Gastroesophageal sphincter (tissue), 4 donors: ENCODE data around the gene MSH3. TPM values are rescaled to one million over a fixed set of nuclear protein-coding genes. Genes with fewer than 3 reads are reported as not detected.

ENCODE experiments used
- ATAC-seq: fragments of 150-250 bp; one replicate; pipeline ENCODE4 v1.9.1; 2016; ENCODE audit warnings: mild to moderate bottlenecking, moderate library complexity
- H3K27ac ChIP-seq, 4 donors: fragments of 200-600 bp; sonication (generic) in 3 of 4; 1 replicate in 3 of 4; 2 replicates in 1 of 4; pipeline ENCODE4 v1.5.1; 2016 to 2019
- H3K27me3 ChIP-seq: fragments of 200-600 bp; sonication (generic); one replicate; pipeline ENCODE4 v1.5.1; 2019
- H3K36me3 ChIP-seq, 2 donors: fragments of 200-600 bp; sonication (generic); one replicate each; pipeline ENCODE4 v1.5.1; 2019; ENCODE audit warnings: control low read depth in 1 of 2
- H3K4me1 ChIP-seq, 3 donors: fragments of 200-600 bp; sonication (generic); 1 replicate in 2 of 3; 2 replicates in 1 of 3; pipeline ENCODE4 v1.5.1; 2016 to 2019; ENCODE audit warnings: control low read depth in 2 of 3
- H3K4me3 ChIP-seq, 2 donors: fragments of 200-600 bp; sonication (generic); one replicate each; pipeline ENCODE4 v1.5.1; 2019; ENCODE audit warnings: mild to moderate bottlenecking in 1 of 2, moderate library complexity in 1 of 2
- H3K9me3 ChIP-seq, 3 donors: fragments of 200-600 bp; sonication (generic); one replicate each; pipeline ENCODE4 v1.5.1; 2017 to 2019; ENCODE audit warnings: control low read depth in 2 of 3
- EP300 ChIP-seq: sonication (generic); formaldehyde crosslinking; IDR thresholded peaks from one replicate; pipeline ENCODE4 v1.6.1; 2017; ENCODE audit warnings: antibody characterized with exemption, mild to moderate bottlenecking
- POLR2A ChIP-seq, 2 donors: fragments of 450-650 bp; IDR thresholded peaks; one replicate each; pipeline ENCODE4 v1.6.1; 2017; ENCODE audit warnings: antibody characterized with exemption in 2 of 2, mild to moderate bottlenecking in 2 of 2, moderate library complexity in 1 of 2
- POLR2AphosphoS5 ChIP-seq: sonication (generic); formaldehyde crosslinking; IDR thresholded peaks from one replicate; pipeline ENCODE4 v1.6.1; 2017; ENCODE audit warnings: antibody characterized with exemption
- WGBS, 2 donors: methylation state at CpG; one replicate each; pipeline ENCODE4 v1.1.5; 2018; ENCODE audit warnings: low coverage in 1 of 2; 5-methylcytosine and 5-hydroxymethylcytosine counted together
- total RNA-seq, 4 donors: library from RNA; depleted of rRNA; stranded (reverse); fragments of >200 nt; gene quantifications; one replicate each; pipeline ENCODE4 v1.1.0, GENCODE V29; 2016
- TF ChIP-seq, protein P1 (sequence below), 4 experiments: fragments of 200-600 bp in 2 of 4; fragments of 450-650 bp in 2 of 4; sonication (generic) in 1 of 4; IDR thresholded peaks; one replicate each; pipeline ENCODE4 v1.5.1; 2017 to 2019; ENCODE audit warnings: antibody characterized with exemption in 4 of 4, mild to moderate bottlenecking in 2 of 4, moderate library complexity in 2 of 4

The MSH3 gene
- total RNA-seq, 4 donors from 2014 or later: 10.7 to 14.0 (median 12.0) TPM

DNA sequence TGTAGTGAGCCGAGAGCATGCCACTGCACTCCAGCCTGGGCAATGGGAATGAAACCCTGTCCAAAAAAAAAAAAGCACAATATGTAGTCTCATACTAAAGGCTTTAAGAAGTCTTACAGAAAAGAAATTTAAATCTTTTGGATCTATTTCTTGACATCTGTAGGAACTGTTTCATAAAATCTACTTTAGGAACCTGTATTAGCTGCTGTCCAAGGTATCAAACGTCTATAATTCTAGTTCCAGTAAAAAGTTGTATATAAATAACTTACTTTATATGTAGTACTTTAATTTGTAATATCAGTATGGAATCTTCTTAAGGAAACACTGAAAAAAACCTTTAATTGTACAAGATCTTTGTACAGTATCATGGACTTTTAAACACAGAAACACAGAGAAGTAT is 199.0 kb downstream of the MSH3 start:
- peaks cover 0 to 27% (median 2%) of the 10 kb centered on the region in 3 donors for H3K9me3 ChIP-seq
- H3K4me3 ChIP-seq: no peak overlapping the region
- H3K36me3 ChIP-seq: peaks cover 0 to 51% of the 10 kb centered on the region in 2 donors
- TF ChIP-seq EP300 (no peak), POLR2AphosphoS5 (no peak), POLR2A (IDR thresholded peaks at IDR 0.05) (no peak)
- TF ChIP-seq, protein P1, sequence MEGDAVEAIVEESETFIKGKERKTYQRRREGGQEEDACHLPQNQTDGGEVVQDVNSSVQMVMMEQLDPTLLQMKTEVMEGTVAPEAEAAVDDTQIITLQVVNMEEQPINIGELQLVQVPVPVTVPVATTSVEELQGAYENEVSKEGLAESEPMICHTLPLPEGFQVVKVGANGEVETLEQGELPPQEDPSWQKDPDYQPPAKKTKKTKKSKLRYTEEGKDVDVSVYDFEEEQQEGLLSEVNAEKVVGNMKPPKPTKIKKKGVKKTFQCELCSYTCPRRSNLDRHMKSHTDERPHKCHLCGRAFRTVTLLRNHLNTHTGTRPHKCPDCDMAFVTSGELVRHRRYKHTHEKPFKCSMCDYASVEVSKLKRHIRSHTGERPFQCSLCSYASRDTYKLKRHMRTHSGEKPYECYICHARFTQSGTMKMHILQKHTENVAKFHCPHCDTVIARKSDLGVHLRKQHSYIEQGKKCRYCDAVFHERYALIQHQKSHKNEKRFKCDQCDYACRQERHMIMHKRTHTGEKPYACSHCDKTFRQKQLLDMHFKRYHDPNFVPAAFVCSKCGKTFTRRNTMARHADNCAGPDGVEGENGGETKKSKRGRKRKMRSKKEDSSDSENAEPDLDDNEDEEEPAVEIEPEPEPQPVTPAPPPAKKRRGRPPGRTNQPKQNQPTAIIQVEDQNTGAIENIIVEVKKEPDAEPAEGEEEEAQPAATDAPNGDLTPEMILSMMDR (IDR thresholded peaks at IDR 0.05): no peak
- no peak for ATAC-seq
- no peaks in the 10 kb centered on the region for H3K27me3 ChIP-seq
- no peak overlapping the region for H3K27ac ChIP-seq
- no peaks in the 10 kb centered on the region for H3K4me1 ChIP-seq
- 67 to 84% methylated on average over 1 to 2 of the region's 2 CpGs for WGBS, 2 donors

DNA sequence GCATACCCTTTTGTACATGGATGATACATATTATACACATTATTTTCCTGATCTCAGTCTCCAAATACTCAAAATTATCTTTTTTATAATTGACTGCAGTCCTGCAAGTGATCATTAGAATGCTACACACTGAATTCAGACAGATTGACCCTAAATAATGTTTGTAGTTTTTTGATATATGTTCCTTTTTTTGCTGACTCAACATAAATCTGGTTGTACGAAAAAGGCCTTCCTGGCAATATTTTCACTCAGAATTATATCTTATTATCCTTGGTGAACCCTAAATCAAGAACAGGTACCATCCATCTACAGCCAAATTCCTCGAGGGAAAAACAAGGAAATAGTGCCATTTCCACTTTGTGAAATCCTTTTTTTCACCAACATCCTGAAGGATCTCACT is 200.1 kb downstream of the MSH3 start:
- TF ChIP-seq EP300: no peak
- Histone ChIP-seq H3K36me3 (peaks cover 0 to 44% of the 10 kb centered on the region in 2 donors), H3K27me3 (no peaks in the 10 kb centered on the region), H3K9me3 (peaks cover 0 to 18% (median under 1%) of the 10 kb centered on the region in 3 donors), H3K4me1 (no peaks in the 10 kb centered on the region), H3K4me3 (no peak overlapping the region), H3K27ac (no peak overlapping the region)
- no peak for ATAC-seq
- 84 to 86% methylated on average over 2 of the region's 2 CpGs for whole genome bisulfite sequencing, 2 donors

DNA sequence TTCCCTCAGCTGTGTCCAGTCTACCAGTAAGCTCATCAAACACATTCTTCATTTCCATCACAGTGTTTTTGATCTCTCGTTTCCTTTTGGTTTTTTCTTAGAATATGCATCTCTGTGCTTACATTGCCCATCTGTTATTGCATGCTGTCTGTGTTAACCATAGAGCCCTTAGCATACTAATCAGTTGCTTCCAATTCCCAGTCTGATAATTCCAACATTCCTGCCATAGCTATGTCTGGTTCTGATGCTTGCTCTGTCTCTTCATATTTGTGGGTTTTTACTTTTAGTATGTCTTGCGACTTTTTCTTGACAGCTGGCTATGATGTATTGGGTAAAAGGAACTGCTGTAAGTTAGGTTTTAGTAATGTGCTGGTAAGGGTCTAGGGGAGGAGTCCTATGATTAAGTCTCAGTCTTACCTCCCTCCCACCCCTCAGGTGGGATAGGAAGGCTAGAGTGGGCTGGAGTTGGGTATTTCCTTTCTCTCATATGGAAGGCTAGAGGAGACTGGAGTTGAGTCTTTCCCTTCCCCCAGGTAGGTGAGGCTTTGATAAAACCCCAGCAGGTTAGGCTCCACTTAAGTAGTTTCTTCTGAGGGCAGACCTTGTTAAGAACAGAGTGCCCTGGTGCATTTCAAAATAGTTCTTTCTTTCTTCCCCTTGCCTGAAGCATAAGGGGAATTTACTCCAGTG is 206.6 kb downstream of the MSH3 start:
- peaks cover 0 to 34% of the 10 kb centered on the region in 2 donors for H3K36me3 ChIP-seq
- H3K4me1 ChIP-seq: no peaks in the 10 kb centered on the region
- 33 to 52% methylated on average over 1 to 2 of the region's 2 CpGs for WGBS, 2 donors

DNA sequence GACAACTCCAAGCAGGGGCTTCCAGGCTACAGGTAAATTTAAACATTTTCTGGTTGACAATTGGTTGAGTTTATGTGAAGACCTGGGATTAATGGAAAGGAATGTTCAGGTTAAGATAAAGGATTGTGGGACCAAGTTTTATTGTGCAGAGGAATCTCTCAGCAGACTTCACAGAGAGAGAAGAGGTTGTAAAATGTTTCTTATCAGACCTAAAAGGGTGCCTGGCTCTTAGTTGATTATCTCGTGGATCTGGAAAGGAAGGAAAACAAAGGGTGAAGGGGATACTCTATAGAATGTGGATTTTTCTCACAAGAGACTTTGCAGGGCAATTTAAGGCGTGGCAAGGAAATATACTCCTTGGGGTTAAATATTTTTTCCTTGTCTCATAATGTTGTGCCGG is 209.3 kb downstream of the MSH3 start:
- Histone ChIP-seq H3K4me3 (no peak overlapping the region), H3K27me3 (no peaks in the 10 kb centered on the region), H3K36me3 (peaks cover 0 to 31% of the 10 kb centered on the region in 2 donors), H3K27ac (no peak overlapping the region), H3K4me1 (no peaks in the 10 kb centered on the region), H3K9me3 (no peaks in the 10 kb centered on the region)
- 71 to 79% methylated on average over 2 to 3 of the region's 3 CpGs for WGBS, 2 donors
- no peak for TF ChIP-seq POLR2AphosphoS5
- TF ChIP-seq, protein P1 (IDR thresholded peaks at IDR 0.05): no peak
- TF ChIP-seq POLR2A (IDR thresholded peaks at IDR 0.05): no peak
- TF ChIP-seq EP300: no peak
- ATAC-seq: no peak

More for the DNA sequence above, 206.6 kb downstream of the MSH3 start:
- Histone ChIP-seq H3K27me3 (no peaks in the 10 kb centered on the region), H3K4me3 (no peak overlapping the region), H3K27ac (no peak overlapping the region), H3K9me3 (peaks cover 0 to 5% (median 0%) of the 10 kb centered on the region in 3 donors)
- no peak for TF ChIP-seq POLR2A (IDR thresholded peaks at IDR 0.05)
- ATAC-seq: no peak

DNA sequence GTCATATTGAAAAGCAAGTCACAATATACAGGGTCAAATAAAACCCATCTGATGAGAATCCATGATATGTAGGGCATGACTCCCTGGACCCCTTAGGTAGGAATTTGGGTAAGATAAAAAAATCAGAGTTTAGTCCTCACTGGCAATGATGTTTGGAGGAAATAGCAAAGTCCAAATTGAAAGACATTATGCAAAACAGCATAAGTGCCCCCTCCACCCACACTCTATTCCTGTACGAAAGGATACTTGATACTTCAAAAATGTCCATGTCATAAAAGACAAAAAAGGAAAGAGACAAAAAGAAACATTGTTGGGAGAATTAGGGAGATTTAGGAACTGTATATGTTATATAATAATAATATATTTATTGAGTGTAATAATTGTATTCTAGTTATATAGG is 209.7 kb downstream of the MSH3 start:
- Histone ChIP-seq H3K27me3 (no peaks in the 10 kb centered on the region), H3K9me3 (no peaks in the 10 kb centered on the region), H3K27ac (no peak overlapping the region), H3K4me1 (no peaks in the 10 kb centered on the region), H3K36me3 (peaks cover 0 to 28% of the 10 kb centered on the region in 2 donors), H3K4me3 (no peak overlapping the region)
- no peak for TF ChIP-seq POLR2A (IDR thresholded peaks at IDR 0.05)
- ATAC-seq: no peak
- 83 to 100% methylated on average over 1 of the region's 1 CpG for whole genome bisulfite sequencing, 2 donors

DNA sequence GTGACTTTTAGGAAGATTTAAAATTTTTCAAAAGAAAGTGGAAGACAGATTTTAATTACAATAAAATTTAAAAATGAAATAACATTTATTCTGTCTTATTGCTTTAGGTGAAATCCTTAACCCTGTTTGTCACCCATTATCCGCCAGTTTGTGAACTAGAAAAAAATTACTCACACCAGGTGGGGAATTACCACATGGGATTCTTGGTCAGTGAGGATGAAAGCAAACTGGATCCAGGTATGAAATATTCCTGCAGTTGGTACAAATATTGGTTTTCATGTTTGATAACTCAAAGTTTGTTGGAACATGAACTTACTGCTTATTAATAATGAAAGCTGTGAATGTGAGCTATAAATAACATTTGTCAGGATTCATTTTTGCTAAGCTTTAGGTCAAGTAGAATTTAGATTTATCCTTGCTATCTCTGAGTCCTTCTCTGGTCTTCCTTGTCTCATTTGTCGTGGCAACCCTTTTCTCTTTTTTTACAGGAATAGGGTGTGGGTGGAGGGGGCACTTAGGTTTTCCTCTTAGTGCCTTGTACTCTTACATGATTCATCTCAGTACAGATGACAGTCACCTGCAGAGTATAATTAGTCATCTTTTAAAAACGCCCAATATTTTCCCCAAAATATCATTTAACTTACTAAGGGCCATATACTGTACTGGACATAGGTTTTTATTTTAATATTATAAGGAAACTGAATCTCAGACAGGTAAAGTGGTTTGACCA is 210.4 kb downstream of the MSH3 start:
- Histone ChIP-seq H3K36me3 (peaks cover 0 to 27% of the 10 kb centered on the region in 2 donors), H3K4me3 (no peak overlapping the region), H3K9me3 (no peaks in the 10 kb centered on the region), H3K27ac (no peak overlapping the region), H3K27me3 (no peaks in the 10 kb centered on the region), H3K4me1 (no peaks in the 10 kb centered on the region)
- no peak for ATAC-seq
- TF ChIP-seq, protein P1 (IDR thresholded peaks at IDR 0.05): no peak
- no peak for TF ChIP-seq EP300
- no peak for TF ChIP-seq POLR2A (IDR thresholded peaks at IDR 0.05)
- TF ChIP-seq POLR2AphosphoS5: no peak
- 83 to 89% methylated on average over 1 to 3 of the region's 3 CpGs for WGBS, 2 donors
